IMR-90 (cell line): Measurements from ENCODE around the gene MMP2.

Source experiments
- CEBPB ChIP-seq: IDR thresholded peaks from 2 replicates; pipeline ENCODE4 v1.6.1; 2012; ENCODE audit warnings: low read depth, low read length, improper control_type of control experiment
- FOS ChIP-seq: fragments of 150-350 bp; IDR thresholded peaks from 2 replicates; pipeline ENCODE4 v1.6.1; 2016; ENCODE audit warnings: low read depth, low read length
- MAZ ChIP-seq: IDR thresholded peaks from 2 replicates; pipeline ENCODE4 v1.6.1; 2012; ENCODE audit warnings: low read depth, mild to moderate bottlenecking, low read length, improper control_type of control experiment, moderate library complexity, borderline replicate concordance
- MXI1 ChIP-seq: IDR thresholded peaks from 2 replicates; pipeline ENCODE4 v1.6.1; 2012; ENCODE audit warnings: low read depth, mild to moderate bottlenecking, low read length, moderate library complexity, borderline replicate concordance
- NFE2L2 ChIP-seq: fragments of 150-350 bp; IDR thresholded peaks from 2 replicates; pipeline ENCODE4 v1.6.1; 2016; ENCODE audit warnings: low read depth, mild to moderate bottlenecking, low read length
- POLR2A ChIP-seq: IDR thresholded peaks from 2 replicates; pipeline ENCODE4 v1.6.1; 2012; ENCODE audit warnings: mild to moderate bottlenecking, low read depth, low read length
- RAD21 ChIP-seq: IDR thresholded peaks from 2 replicates; pipeline ENCODE4 v1.6.1; 2012; ENCODE audit warnings: low read length, improper control_type of control experiment
- RCOR1 ChIP-seq: IDR thresholded peaks from 2 replicates; pipeline ENCODE4 v1.6.1; 2012; ENCODE audit warnings: mild to moderate bottlenecking, low read length, improper control_type of control experiment; ENCODE audit not compliant: insufficient replicate concordance
- TF ChIP-seq, protein P1 (sequence below): conservative IDR thresholded peaks from 2 replicates; pipeline ENCODE4 v1.5.1; 2012; ENCODE audit warnings: mild to moderate bottlenecking, low read depth, low read length, improper control_type of control experiment

DNA sequence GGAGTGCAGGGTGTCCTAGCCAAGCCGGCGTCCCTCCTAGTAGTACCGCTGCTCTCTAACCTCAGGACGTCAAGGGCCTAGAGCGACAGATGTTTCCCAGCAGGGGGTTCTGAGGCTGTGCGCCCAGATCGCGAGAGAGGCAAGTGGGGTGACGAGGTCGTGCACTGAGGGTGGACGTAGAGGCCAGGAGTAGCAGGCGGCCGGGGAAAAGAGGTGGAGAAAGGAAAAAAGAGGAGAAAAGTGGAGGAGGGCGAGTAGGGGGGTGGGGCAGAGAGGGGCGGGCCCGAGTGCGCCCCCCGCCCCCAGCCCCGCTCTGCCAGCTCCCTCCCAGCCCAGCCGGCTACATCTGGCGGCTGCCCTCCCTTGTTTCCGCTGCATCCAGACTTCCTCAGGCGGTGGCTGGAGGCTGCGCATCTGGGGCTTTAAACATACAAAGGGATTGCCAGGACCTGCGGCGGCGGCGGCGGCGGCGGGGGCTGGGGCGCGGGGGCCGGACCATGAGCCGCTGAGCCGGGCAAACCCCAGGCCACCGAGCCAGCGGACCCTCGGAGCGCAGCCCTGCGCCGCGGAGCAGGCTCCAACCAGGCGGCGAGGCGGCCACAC, at the start of gene MMP2:
- TF ChIP-seq, protein P1, sequence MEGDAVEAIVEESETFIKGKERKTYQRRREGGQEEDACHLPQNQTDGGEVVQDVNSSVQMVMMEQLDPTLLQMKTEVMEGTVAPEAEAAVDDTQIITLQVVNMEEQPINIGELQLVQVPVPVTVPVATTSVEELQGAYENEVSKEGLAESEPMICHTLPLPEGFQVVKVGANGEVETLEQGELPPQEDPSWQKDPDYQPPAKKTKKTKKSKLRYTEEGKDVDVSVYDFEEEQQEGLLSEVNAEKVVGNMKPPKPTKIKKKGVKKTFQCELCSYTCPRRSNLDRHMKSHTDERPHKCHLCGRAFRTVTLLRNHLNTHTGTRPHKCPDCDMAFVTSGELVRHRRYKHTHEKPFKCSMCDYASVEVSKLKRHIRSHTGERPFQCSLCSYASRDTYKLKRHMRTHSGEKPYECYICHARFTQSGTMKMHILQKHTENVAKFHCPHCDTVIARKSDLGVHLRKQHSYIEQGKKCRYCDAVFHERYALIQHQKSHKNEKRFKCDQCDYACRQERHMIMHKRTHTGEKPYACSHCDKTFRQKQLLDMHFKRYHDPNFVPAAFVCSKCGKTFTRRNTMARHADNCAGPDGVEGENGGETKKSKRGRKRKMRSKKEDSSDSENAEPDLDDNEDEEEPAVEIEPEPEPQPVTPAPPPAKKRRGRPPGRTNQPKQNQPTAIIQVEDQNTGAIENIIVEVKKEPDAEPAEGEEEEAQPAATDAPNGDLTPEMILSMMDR = no peak
- TF ChIP-seq CEBPB = no peak
- no peak for TF ChIP-seq RAD21
- TF ChIP-seq FOS = no peak
- no peak for TF ChIP-seq MXI1
- TF ChIP-seq NFE2L2 = no peak
- no peak for TF ChIP-seq RCOR1
- TF ChIP-seq MAZ = no peak
- peak; percentile 43 for TF ChIP-seq POLR2A
